BLaER1 (cell line): ENCODE data around the gene DIP2B.

Source experiments
- H3K27ac ChIP-seq: shearing (Covaris generic); formaldehyde crosslinking; 2 replicates; pipeline ENCODE4 v1.8.1; 2022
- H3K27me3 ChIP-seq: shearing (Covaris generic); formaldehyde crosslinking; 2 replicates; pipeline ENCODE4 v1.8.1; 2022
- H3K36me3 ChIP-seq: shearing (Covaris generic); formaldehyde crosslinking; 2 replicates; pipeline ENCODE4 v1.8.1; 2022
- H3K4me1 ChIP-seq: shearing (Covaris generic); formaldehyde crosslinking; 2 replicates; pipeline ENCODE4 v1.8.1; 2022
- H3K4me2 ChIP-seq: shearing (Covaris generic); formaldehyde crosslinking; 2 replicates; pipeline ENCODE4 v1.8.1; 2022
- H3K4me3 ChIP-seq: shearing (Covaris generic); formaldehyde crosslinking; 2 replicates; pipeline ENCODE4 v1.8.1; 2022
- H3K9ac ChIP-seq: shearing (Covaris generic); formaldehyde crosslinking; 2 replicates; pipeline ENCODE4 v1.8.1; 2022
- H3K9me3 ChIP-seq: shearing (Covaris generic); formaldehyde crosslinking; 2 replicates; pipeline ENCODE4 v1.8.1; 2022
- H4K20me1 ChIP-seq: shearing (Covaris generic); formaldehyde crosslinking; 2 replicates; pipeline ENCODE4 v1.8.1; 2022
- Cebpa-rat ChIP-seq: shearing (Covaris generic); IDR thresholded peaks from 2 replicates; pipeline ENCODE4 v1.8.1; 2022

The DIP2B gene

GRCh38 chr12:50614167-50614759 is 109.5 kb downstream of the DIP2B start:
- H3K4me3 ChIP-seq = no peak overlapping the region

GRCh38 chr12:50615145-50615906 is 110.5 kb downstream of the DIP2B start:
- H3K36me3 ChIP-seq = peaks cover 11% of the 10 kb centered on the region; the same call in 1 of the 2 replicates
- H4K20me1 ChIP-seq = peaks cover 82% of the 10 kb centered on the region
- H3K27me3 ChIP-seq = no peaks in the 10 kb centered on the region
- peaks cover 25% of the 10 kb centered on the region for H3K4me1 ChIP-seq
- no peak overlapping the region for H3K27ac ChIP-seq
- no peak overlapping the region for H3K4me2 ChIP-seq
- no peak for TF ChIP-seq Cebpa-rat
- H3K9me3 ChIP-seq = no peaks in the 10 kb centered on the region
- no peak overlapping the region for H3K9ac ChIP-seq
- H3K4me3 ChIP-seq = no peak overlapping the region

More at GRCh38 chr12:50614167-50614759, 109.5 kb downstream of the DIP2B start:
- no peak for TF ChIP-seq Cebpa-rat
- H3K36me3 ChIP-seq = peaks cover 11% of the 10 kb centered on the region; the same call in 1 of the 2 replicates
- no peak overlapping the region for H3K27ac ChIP-seq
- no peaks in the 10 kb centered on the region for H3K27me3 ChIP-seq
- H3K4me1 ChIP-seq = peaks cover 16% of the 10 kb centered on the region
- H3K9me3 ChIP-seq = no peaks in the 10 kb centered on the region
- H4K20me1 ChIP-seq = peaks cover 76% of the 10 kb centered on the region
- no peak overlapping the region for H3K9ac ChIP-seq
- no peak overlapping the region for H3K4me2 ChIP-seq

- no peak overlapping the region for H3K27ac ChIP-seq
- H4K20me1 ChIP-seq = peaks cover 82% of the 10 kb centered on the region
- no peak overlapping the region for H3K4me3 ChIP-seq
- H3K4me2 ChIP-seq = no peak overlapping the region
- H3K27me3 ChIP-seq = no peaks in the 10 kb centered on the region
- peaks cover 11% of the 10 kb centered on the region; the same call in 1 of the 2 replicates for H3K36me3 ChIP-seq
- peaks cover 22% of the 10 kb centered on the region for H3K4me1 ChIP-seq
- TF ChIP-seq Cebpa-rat = no peak
- H3K9me3 ChIP-seq = no peaks in the 10 kb centered on the region
- H3K9ac ChIP-seq = no peak overlapping the region
Observed at GRCh38 chr12:50615907-50616296, 111.1 kb downstream of the DIP2B start.

- TF ChIP-seq Cebpa-rat = no peak
- H3K9ac ChIP-seq = no peak overlapping the region
- H3K4me3 ChIP-seq = no peak overlapping the region
- 0 out of 2 replicates have a peak, but pooled peaks cover 3% of the 10 kb centered on the region for H3K36me3 ChIP-seq
- H3K27me3 ChIP-seq = no peaks in the 10 kb centered on the region
- peaks cover 82% of the 10 kb centered on the region for H4K20me1 ChIP-seq
- no peaks in the 10 kb centered on the region for H3K9me3 ChIP-seq
- H3K4me1 ChIP-seq = peaks cover 28% of the 10 kb centered on the region
- no peak overlapping the region for H3K27ac ChIP-seq
- no peak overlapping the region for H3K4me2 ChIP-seq
Observed at GRCh38 chr12:50617657-50618056, 112.9 kb downstream of the DIP2B start.

GRCh38 chr12:50618864-50619609 is 114.3 kb downstream of the DIP2B start:
- Histone ChIP-seq H3K36me3 (no peaks in the 10 kb centered on the region), H3K4me3 (no peak overlapping the region), H3K4me2 (no peak overlapping the region), H3K27me3 (no peaks in the 10 kb centered on the region), H4K20me1 (peaks cover 79% of the 10 kb centered on the region), H3K27ac (no peak overlapping the region), H3K9me3 (no peaks in the 10 kb centered on the region), H3K9ac (no peak overlapping the region), H3K4me1 (peaks cover 38% of the 10 kb centered on the region)
- TF ChIP-seq Cebpa-rat = no peak

GRCh38 chr12:50619610-50619958 is 114.8 kb downstream of the DIP2B start:
- no peaks in the 10 kb centered on the region for H3K9me3 ChIP-seq
- H3K9ac ChIP-seq = no peak overlapping the region
- no peaks in the 10 kb centered on the region for H3K27me3 ChIP-seq
- H3K4me2 ChIP-seq = no peak overlapping the region
- H4K20me1 ChIP-seq = peaks cover 73% of the 10 kb centered on the region
- no peak for TF ChIP-seq Cebpa-rat
- H3K4me1 ChIP-seq = peaks cover 44% of the 10 kb centered on the region
- no peak overlapping the region for H3K27ac ChIP-seq
- H3K36me3 ChIP-seq = no peaks in the 10 kb centered on the region
- H3K4me3 ChIP-seq = no peak overlapping the region

- Histone ChIP-seq H3K4me1 (peaks cover 51% of the 10 kb centered on the region), H3K27ac (no peak overlapping the region), H3K4me3 (no peak overlapping the region), H3K9ac (no peak overlapping the region; the same call in 1 of the 2 replicates), H3K9me3 (no peaks in the 10 kb centered on the region), H3K27me3 (no peaks in the 10 kb centered on the region), H3K36me3 (no peaks in the 10 kb centered on the region), H3K4me2 (no peak overlapping the region), H4K20me1 (peaks cover 65% of the 10 kb centered on the region)
- TF ChIP-seq Cebpa-rat = no peak
Observed at GRCh38 chr12:50620109-50620977, 115.6 kb downstream of the DIP2B start.

- Histone ChIP-seq H3K4me3 (no peak overlapping the region), H3K4me1 (peaks cover 58% of the 10 kb centered on the region), H3K27me3 (no peaks in the 10 kb centered on the region), H3K27ac (no peak overlapping the region), H4K20me1 (peaks cover 59% of the 10 kb centered on the region), H3K4me2 (no peak overlapping the region), H3K9me3 (no peaks in the 10 kb centered on the region), H3K9ac (no peak overlapping the region), H3K36me3 (no peaks in the 10 kb centered on the region)
- no peak for TF ChIP-seq Cebpa-rat
Observed at GRCh38 chr12:50620978-50621360, 116.2 kb downstream of the DIP2B start.
